Astrocyte (in vitro differentiated cells and primary cell): ENCODE results near the gene GRM7. TPM values are rescaled to one million over a fixed set of nuclear protein-coding genes. Genes with fewer than 3 reads are reported as not detected.

Experiments used
- DNase-seq: peaks from one replicate; pipeline ENCODE4 v3.0.0-alpha.2; 2010; ENCODE audit warnings: low read depth
- FAIRE-seq: peaks from 2 replicates; lab custom pipeline; 2011; peaks lifted over from hg19 to GRCh38; lab: Jason Lieb, UNC
- H2AFZ ChIP-seq: 2 replicates; pipeline ENCODE4 v1.6.0; 2012; ENCODE audit warnings: low read depth, low read length, inconsistent platforms
- H3K27ac ChIP-seq: 2 replicates; pipeline ENCODE4 v1.5.1; 2011; ENCODE audit warnings: low read depth, low read length, inconsistent platforms
- H3K27me3 ChIP-seq: 2 replicates; pipeline ENCODE4 v1.6.0; 2011; ENCODE audit warnings: low read length, inconsistent platforms; ENCODE audit not compliant: insufficient read depth
- H3K36me3 ChIP-seq: 2 replicates; pipeline ENCODE4 v1.5.1; 2011; ENCODE audit warnings: low read length, inconsistent platforms; ENCODE audit not compliant: insufficient read depth
- H3K4me1 ChIP-seq: 2 replicates; pipeline ENCODE4 v1.5.1; 2011; ENCODE audit warnings: low read length, inconsistent platforms; ENCODE audit not compliant: insufficient read depth
- H3K4me2 ChIP-seq: 2 replicates; pipeline ENCODE4 v1.6.0; 2012; ENCODE audit warnings: low read length, inconsistent platforms
- H3K4me3 ChIP-seq: 2 replicates; pipeline ENCODE4 v1.5.1; 2011; ENCODE audit warnings: low read depth, mild to moderate bottlenecking, low read length, inconsistent platforms; ENCODE audit not compliant: insufficient read depth
- H3K79me2 ChIP-seq: 2 replicates; pipeline ENCODE4 v1.6.0; 2012; ENCODE audit warnings: mild to moderate bottlenecking, low read length, inconsistent platforms; ENCODE audit not compliant: insufficient read depth
- H3K9ac ChIP-seq: 2 replicates; pipeline ENCODE4 v1.6.0; 2012; ENCODE audit warnings: mild to moderate bottlenecking, low read length, inconsistent platforms
- H3K9me3 ChIP-seq: 2 replicates; pipeline ENCODE4 v1.5.1; 2012; ENCODE audit warnings: low read depth, mild to moderate bottlenecking, low read length, inconsistent platforms; ENCODE audit not compliant: insufficient read depth
- H4K20me1 ChIP-seq: 2 replicates; pipeline ENCODE4 v1.6.0; 2012; ENCODE audit warnings: low read length, inconsistent platforms; ENCODE audit not compliant: insufficient read depth
- H3K27ac Mint-ChIP-seq: one replicate; pipeline ENCODE4 v1.8.0; 2021; ENCODE audit warnings: mild to moderate bottlenecking, mixed read lengths; ENCODE audit not compliant: unreplicated experiment
- H3K27me3 Mint-ChIP-seq: one replicate; pipeline ENCODE4 v1.8.0; 2021; ENCODE audit warnings: low read depth, mixed read lengths; ENCODE audit not compliant: unreplicated experiment
- H3K36me3 Mint-ChIP-seq: one replicate; pipeline ENCODE4 v1.8.0; 2021; ENCODE audit warnings: low read depth, mixed read lengths; ENCODE audit not compliant: unreplicated experiment
- H3K4me1 Mint-ChIP-seq: one replicate; pipeline ENCODE4 v1.8.0; 2021; ENCODE audit warnings: low read depth, mixed read lengths; ENCODE audit not compliant: unreplicated experiment
- H3K4me3 Mint-ChIP-seq: one replicate; pipeline ENCODE4 v1.8.0; 2021; ENCODE audit warnings: mild to moderate bottlenecking, moderate library complexity, mixed read lengths; ENCODE audit not compliant: unreplicated experiment
- H3K9me3 Mint-ChIP-seq: one replicate; pipeline ENCODE4 v1.8.0; 2021; ENCODE audit warnings: mild to moderate bottlenecking, mixed read lengths; ENCODE audit not compliant: unreplicated experiment
- CTCF ChIP-seq: IDR thresholded peaks from 2 replicates; pipeline ENCODE4 v1.5.1; 2011; ENCODE audit warnings: low read depth, mild to moderate bottlenecking, inconsistent platforms, low read length, moderate library complexity; ENCODE audit not compliant: insufficient read depth
- EZH2 ChIP-seq: IDR thresholded peaks from 2 replicates; pipeline ENCODE4 v1.6.1; 2012; ENCODE audit warnings: mild to moderate bottlenecking, low read length, inconsistent platforms; ENCODE audit not compliant: insufficient read depth
- total RNA-seq: library from RNA; stranded (reverse); gene quantifications from 2 replicates; pipeline ENCODE4 v1.2.1, GENCODE V29; 2021

GRM7 gene
- total RNA-seq, 1 donor from 2014 or later, result not detected

GRCh38 chr3:7618606-7619005 lies 757.7 kb downstream of the GRM7 start:
- Mint-ChIP-seq H3K27ac (no peak overlapping the region), H3K9me3 (no peaks in the 10 kb centered on the region), H3K4me3 (no peak overlapping the region), H3K36me3 (no peaks in the 10 kb centered on the region), H3K4me1 (no peaks in the 10 kb centered on the region), H3K27me3 (peaks cover 2% of the 10 kb centered on the region)
- DNase-seq (no peak), FAIRE-seq (no peak)
- Histone ChIP-seq H3K79me2 (no peaks in the 10 kb centered on the region), H4K20me1 (no peaks in the 10 kb centered on the region), H3K4me3 (no peak overlapping the region), H2AFZ (no peak overlapping the region), H3K27me3 (no peaks in the 10 kb centered on the region), H3K27ac (no peak overlapping the region), H3K4me1 (no peaks in the 10 kb centered on the region), H3K9me3 (no peaks in the 10 kb centered on the region), H3K36me3 (no peaks in the 10 kb centered on the region), H3K4me2 (no peak overlapping the region), H3K9ac (no peak overlapping the region)
- TF ChIP-seq CTCF (no peak), EZH2 (no peak)

- H3K4me1 Mint-ChIP-seq, result no peaks in the 10 kb centered on the region
These were observed 759.5 kb downstream of the GRM7 start for GRCh38 chr3:7620401-7620800.

More at GRCh38 chr3:7620401-7620800, 759.5 kb downstream of the GRM7 start:
- Histone ChIP-seq H3K4me1 (no peaks in the 10 kb centered on the region), H3K9ac (no peak overlapping the region), H2AFZ (no peak overlapping the region), H3K79me2 (no peaks in the 10 kb centered on the region), H3K27me3 (no peaks in the 10 kb centered on the region), H3K27ac (no peak overlapping the region), H3K9me3 (no peaks in the 10 kb centered on the region), H3K4me2 (no peak overlapping the region), H3K36me3 (no peaks in the 10 kb centered on the region), H4K20me1 (no peaks in the 10 kb centered on the region), H3K4me3 (no peak overlapping the region)
- FAIRE-seq (no peak), DNase-seq (no peak)
- no peaks in the 10 kb centered on the region for H3K9me3 Mint-ChIP-seq
- no peak overlapping the region for H3K4me3 Mint-ChIP-seq
- H3K36me3 Mint-ChIP-seq, result no peaks in the 10 kb centered on the region
- no peak overlapping the region for H3K27ac Mint-ChIP-seq
- TF ChIP-seq CTCF, result no peak
- no peak for TF ChIP-seq EZH2
- H3K27me3 Mint-ChIP-seq, result peaks cover 3% of the 10 kb centered on the region
